ENCODE results near the gene SH3GL3.

- no peak for TF ChIP-seq CTCF (IDR thresholded peaks at IDR 0.05)
- no peak for TF ChIP-seq POLR2AphosphoS5 (IDR thresholded peaks at IDR 0.05; ENCODE audit: low read depth, low read length)
- TF ChIP-seq SIN3A (IDR thresholded peaks at IDR 0.05; ENCODE audit: borderline replicate concordance, insufficient read depth, low read depth, low read length) = no peak
- TF ChIP-seq REST (IDR thresholded peaks at IDR 0.05; ENCODE audit: insufficient read depth in 1 of 2, low read depth in 2 of 2, low read length in 1 of 2) = no peak
- no peak for TF ChIP-seq TCF7L2 (IDR thresholded peaks at IDR 0.05; ENCODE audit: low read depth, low read length)
These were observed 134.2 kb downstream of the SH3GL3 start for GRCh38 chr15:83581381-83581780.
